Activated T-cell treated with anti-CD3 and anti-CD28 coated beads, Interleukin-2, amount 50 U/mL, for 1 hour (primary cell): ENCODE measurements around the gene DOCK11.
"Not testable (repeated sequence)": the region's sequence is repeated elsewhere in the genome, so short reads cannot be mapped to it uniquely, and the experiment has no call there.

Source experiments
- DNase-seq: peaks from one replicate; pipeline ENCODE4 v3.0.0-alpha.2; 2020

DOCK11 gene

GRCh38 chrX:118715917-118716316 lies 220.3 kb downstream of the DOCK11 start:
- not testable (repeated sequence) for DNase-seq

- DNase-seq = not testable (repeated sequence)
Observed at GRCh38 chrX:118716833-118717232, 221.2 kb downstream of the DOCK11 start.

- no peak for DNase-seq
Observed at GRCh38 chrX:118717678-118718391, 222.2 kb downstream of the DOCK11 start.

- DNase-seq = no peak
Observed at GRCh38 chrX:118718737-118719136, 223.1 kb downstream of the DOCK11 start.

- no peak for DNase-seq
Observed at GRCh38 chrX:118720058-118720707, 224.6 kb downstream of the DOCK11 start.

GRCh38 chrX:118723376-118723775 lies 227.8 kb downstream of the DOCK11 start:
- DNase-seq = no peak

- DNase-seq = no peak
Observed at GRCh38 chrX:118724365-118724764, 228.8 kb downstream of the DOCK11 start.

GRCh38 chrX:118724775-118725174 lies 229.2 kb downstream of the DOCK11 start:
- DNase-seq = no peak

- DNase-seq = no peak
Observed at GRCh38 chrX:118726396-118726795, 230.8 kb downstream of the DOCK11 start.

- DNase-seq = peak; percentile 25
Observed at GRCh38 chrX:118726887-118727685, 231.5 kb downstream of the DOCK11 start, which contains the start of gene IL13RA1. Gene IL13RA1 (plus strand): TSS chrX:118727606. CDS start chrX:118727639, 33 bp downstream.

- no peak for DNase-seq
Observed at GRCh38 chrX:118727686-118728339, 232.2 kb downstream of the DOCK11 start.

- DNase-seq = no peak
Observed at GRCh38 chrX:118729042-118729652, 233.5 kb downstream of the DOCK11 start.

GRCh38 chrX:118730500-118731247 lies 235.1 kb downstream of the DOCK11 start:
- no peak for DNase-seq

- DNase-seq = not testable (repeated sequence)
Observed at GRCh38 chrX:118732551-118732950, 236.9 kb downstream of the DOCK11 start.

GRCh38 chrX:118734909-118735308 lies 239.3 kb downstream of the DOCK11 start:
- DNase-seq = no peak
